ENCODE measurements around the gene RPS27.
"Not testable (repeated sequence)": the region's sequence is repeated elsewhere in the genome, so short reads cannot be mapped to it uniquely, and the experiment has no call there.

Gene RPS27

DNA sequence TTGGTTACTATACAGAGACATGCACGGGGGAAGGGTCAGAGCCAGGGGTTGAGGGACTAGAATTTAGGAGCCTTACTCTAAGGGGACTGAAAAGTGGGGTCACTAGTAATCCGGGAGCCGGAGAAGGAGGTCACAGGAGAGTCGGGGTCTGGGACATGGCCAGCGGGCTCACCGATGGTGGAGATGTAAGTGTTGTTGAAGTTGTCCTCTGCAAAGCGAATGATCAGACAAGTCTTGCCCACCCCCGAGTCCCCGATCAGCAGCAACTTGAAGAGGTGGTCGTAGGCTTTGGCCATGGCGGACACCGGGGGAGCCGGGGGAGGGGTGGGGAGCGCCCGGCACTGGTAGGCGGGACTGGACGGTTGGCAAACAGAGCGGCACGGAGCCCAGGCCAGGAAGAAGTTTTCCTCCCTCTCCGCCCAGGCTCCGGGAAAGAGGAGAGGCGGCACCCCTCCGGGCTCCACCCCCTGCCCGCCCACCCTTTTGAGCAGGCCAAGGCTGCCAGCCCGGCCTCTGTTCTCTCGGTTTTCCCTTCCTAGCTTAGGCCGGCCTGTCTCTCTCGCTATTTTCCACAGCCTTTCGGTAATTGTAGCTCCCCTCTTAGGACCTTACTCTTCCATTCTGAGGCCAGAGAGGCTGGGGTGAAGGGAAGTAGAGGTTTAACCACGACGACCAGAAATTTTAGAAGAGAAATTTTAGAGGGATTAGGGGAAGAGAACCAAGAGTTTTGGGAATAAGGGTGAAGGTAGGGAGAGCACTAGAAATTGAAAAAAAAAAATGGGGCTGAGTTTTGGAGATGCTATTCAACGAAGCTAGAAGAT lies 4.4 kb upstream of the RPS27 start, which contains the start of gene RAB13:
Gene RAB13, minus strand, starts transcription at position 399 of the 821 bp plus-strand sequence. Its CDS starts 103 bp downstream, at position 296.
- DNase-seq (ENCODE audit: low read depth) = no peak

GRCh38 chr1:153987621-153988020 lies 2.9 kb upstream of the RPS27 start:
- DNase-seq (ENCODE audit: low read depth) = no peak

DNA sequence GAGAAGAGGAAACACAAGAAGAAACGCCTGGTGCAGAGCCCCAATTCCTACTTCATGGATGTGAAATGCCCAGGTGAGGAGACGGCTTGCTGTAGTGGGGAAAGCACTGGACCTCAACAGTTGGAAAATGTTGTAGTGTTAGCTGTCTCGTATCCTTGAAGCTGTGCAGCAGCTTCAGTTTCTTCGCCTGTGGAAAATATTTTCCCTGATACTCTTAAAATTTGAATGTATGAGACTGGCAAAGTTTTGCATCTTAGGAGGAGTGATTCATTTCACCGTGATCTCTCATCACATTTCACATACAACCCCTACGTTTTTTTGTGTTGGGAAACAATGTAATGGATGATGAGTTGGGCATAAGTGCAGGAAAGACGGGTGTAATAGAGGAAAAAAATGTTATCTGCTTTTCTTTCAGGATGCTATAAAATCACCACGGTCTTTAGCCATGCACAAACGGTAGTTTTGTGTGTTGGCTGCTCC lies 629 bp downstream of the RPS27 start:
- no peak for DNase-seq (ENCODE audit: low read depth)

DNA sequence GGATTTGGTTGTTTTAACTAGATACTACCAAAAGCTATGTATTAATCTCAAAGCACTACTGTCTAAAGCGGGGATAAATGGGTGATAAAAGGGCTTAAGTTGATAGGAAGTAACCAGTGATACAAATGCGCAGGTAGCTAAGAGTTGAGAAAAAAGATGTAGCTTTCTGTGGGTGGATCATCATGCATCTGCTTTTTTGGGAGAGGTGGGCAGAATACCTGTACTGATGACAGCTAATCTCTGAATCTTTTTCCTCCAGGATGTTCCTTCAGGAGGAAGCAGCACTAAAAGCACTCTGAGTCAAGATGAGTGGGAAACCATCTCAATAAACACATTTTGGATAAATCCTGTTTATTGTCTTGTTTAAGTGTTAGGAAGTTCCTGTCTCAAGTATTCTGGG lies 1.2 kb downstream of the RPS27 start:
- no peak for DNase-seq (ENCODE audit: low read depth)

- no peak for DNase-seq (ENCODE audit: low read depth)
Observed at GRCh38 chr1:153995202-153995601, 4.6 kb downstream of the RPS27 start.

DNA sequence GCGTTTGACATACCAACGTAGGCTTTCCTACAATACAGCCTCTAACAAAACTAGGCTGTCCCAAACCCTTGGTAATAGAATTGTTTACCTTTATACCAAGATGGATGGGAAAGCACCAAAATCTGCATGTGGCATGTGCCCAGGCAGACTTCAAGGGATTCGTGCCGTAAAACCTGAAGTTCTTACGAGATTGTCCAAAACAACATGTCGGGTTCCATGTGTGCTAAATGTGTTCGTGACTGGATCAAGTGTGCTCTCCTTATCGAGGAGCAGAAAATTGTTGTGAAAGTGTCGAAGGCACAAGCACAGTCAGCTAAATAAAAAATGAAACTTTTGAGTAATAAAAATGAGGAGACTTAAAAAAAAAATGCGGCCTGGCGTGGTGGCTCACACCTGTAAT lies 5.1 kb downstream of the RPS27 start:
- DNase-seq (ENCODE audit: low read depth) = no peak

- DNase-seq (ENCODE audit: low read depth) = not testable (repeated sequence)
Observed at GRCh38 chr1:153996882-153997281, 6.3 kb downstream of the RPS27 start.

DNA sequence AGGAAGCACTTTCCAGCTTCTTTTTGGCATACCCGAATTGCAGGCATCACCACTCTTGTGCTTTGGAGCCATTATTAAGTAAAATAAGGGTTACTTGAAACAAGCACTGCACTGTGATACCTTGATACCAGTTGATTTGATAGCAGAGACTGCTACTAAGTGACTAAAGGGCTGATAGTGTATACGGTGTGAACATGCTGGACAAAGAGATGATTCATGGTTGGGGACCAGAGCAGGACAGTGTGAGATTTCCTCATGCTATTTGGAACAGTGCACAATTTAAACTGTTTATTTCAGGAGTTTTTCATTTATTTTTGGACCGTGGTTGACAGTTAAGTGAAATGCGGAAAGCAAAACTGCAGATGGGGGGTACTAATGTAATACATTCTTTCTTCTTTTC lies 9.9 kb downstream of the RPS27 start:
- DNase-seq (ENCODE audit: low read depth) = no peak

DNA sequence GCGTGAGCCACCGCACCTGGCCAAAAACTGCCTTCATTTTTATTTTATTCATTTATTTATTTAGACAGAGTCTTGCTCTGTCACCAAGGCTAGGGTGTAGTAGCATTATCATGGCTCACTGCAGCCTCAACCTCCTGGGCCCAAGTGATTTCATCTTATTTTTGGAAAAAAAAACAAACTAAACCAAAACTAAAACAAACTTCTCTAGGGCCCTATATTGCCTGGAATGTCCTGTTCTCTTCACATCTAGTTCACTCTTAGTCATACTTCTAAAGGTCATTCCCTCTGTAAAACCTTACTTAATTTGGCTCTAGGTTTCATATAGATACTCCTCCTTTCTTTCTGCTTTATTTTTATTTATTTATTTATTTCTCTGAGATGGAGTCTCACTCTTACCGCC lies 15.6 kb downstream of the RPS27 start:
- no peak for DNase-seq (ENCODE audit: low read depth)

DNA sequence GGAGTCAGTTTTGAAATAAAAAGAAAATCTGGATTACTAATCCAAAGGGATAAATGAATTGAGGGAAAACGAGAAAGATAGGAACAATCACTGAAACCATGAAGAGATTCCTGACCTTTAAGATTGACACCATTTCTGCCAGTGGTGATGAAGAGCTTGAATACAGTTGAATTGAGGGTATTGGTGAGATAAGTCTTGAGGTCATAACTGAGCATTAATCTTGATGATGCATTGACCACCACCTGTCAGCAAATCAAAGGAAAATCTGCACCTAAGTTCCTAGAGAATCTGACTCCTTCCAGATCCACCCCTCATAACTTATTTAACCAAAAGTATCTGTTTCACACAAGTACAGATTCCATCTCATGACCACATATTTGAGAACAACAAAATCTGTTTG lies 21.6 kb downstream of the RPS27 start:
- no peak for DNase-seq (ENCODE audit: low read depth)

GRCh38 chr1:154012543-154012942 lies 22.0 kb downstream of the RPS27 start:
- DNase-seq (ENCODE audit: low read depth) = not testable (repeated sequence)

DNA sequence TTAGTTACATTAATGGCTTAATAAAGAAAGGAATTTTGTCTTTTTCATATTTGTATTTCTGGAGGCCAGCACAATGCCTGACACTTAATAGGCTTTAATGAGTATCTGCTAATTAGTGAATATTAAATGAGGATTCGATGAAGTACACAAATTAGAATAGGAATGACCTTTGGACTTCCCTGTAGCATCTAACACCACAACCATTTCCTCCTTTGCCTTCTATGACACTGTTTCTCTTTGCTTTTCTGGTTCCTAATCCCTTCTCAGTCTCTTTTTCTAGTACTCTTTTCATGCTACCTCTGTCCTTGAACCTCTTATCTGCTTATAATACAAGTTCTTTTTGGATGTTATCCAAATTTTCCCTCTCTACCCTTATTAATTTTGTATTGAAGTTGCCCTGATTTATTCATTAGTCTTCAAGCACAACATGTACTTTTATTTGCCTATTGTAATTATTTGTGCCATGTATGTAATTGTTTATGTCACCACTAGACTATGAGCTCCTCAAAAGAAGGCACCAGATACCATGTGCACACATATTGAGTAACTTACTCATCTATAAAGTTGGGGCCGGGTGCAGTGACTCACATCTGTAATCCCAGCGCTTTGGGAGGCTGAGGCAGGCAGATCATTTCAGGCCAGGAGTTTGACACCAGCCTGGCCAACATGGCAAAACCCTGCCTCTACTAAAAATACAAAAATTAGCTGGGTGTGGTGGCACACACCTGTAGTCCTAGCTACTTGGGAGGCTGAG lies 23.8 kb downstream of the RPS27 start:
- DNase-seq (ENCODE audit: low read depth) = no peak

GRCh38 chr1:154019269-154019668 lies 28.7 kb downstream of the RPS27 start:
- DNase-seq (ENCODE audit: low read depth) = no peak

GRCh38 chr1:154019940-154020339 lies 29.4 kb downstream of the RPS27 start:
- DNase-seq (ENCODE audit: low read depth) = no peak

- not testable (repeated sequence) for DNase-seq (ENCODE audit: low read depth)
Observed at GRCh38 chr1:154033697-154034096, 43.1 kb downstream of the RPS27 start.
